Measurements from ENCODE around the gene TXN2. TPM values are rescaled to one million over a fixed set of nuclear protein-coding genes. Genes with fewer than 3 reads are reported as not detected.
"Not testable (repeated sequence)": the region's sequence is repeated elsewhere in the genome, so short reads cannot be mapped to it uniquely, and the experiment has no call there.

Gene TXN2
- total RNA-seq, 2 experiments from 2014 or later = 26.4 to 26.5 TPM

DNA sequence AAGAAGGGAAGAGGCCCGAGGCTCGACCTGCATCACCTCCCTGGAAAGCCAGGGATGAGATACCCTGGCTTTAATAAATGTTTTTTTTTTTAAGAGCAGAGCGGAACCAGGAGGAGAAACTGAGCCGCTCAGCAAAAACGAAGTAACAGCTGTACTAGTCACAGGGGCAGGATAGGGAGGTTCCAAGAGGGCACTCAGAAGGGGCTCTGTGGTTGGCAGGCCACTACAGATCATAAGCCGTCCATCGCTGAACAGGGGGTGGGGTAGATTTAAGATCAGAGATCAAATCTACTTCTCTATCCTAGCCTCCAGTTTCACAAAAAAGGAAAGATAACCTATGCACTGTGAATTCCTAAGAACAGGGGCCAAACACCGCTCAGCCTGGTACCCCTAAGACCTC is 46.9 kb upstream of the TXN2 start:
- peaks cover 19% of the 10 kb centered on the region for H3K4me1 ChIP-seq (ENCODE audit: insufficient read depth, low read length)
- TF ChIP-seq CTCF (IDR thresholded peaks at IDR 0.05) = no peak
- intact Hi-C loops (cut with DNase I, micrococcal nuclease) = loop anchor here (2.0 to 10.0 kb wide), 4 partner anchors 18 to 1224 kb away; partner anchors contain the start of genes FOXRED2 (in 1 of the 2) and IFT27 (in 1 of the 2)
- no peak for ATAC-seq (ENCODE audit: poor library complexity)
- Mint-ChIP-seq H3K27me3 (no peaks in the 10 kb centered on the region), H3K4me1 (ENCODE audit: low read depth) (peaks cover 26% of the 10 kb centered on the region), H3K4me3 (peak overlapping the region; percentile 92), H3K36me3 (ENCODE audit: low read depth) (peaks cover 56% of the 10 kb centered on the region), H3K9me3 (no peaks in the 10 kb centered on the region), H3K27ac (peak overlapping the region; percentile 93)
- peak overlapping the region; percentile 87 to 94 for H3K27ac ChIP-seq (ENCODE audit: low read depth in 1 of 2, low read length in 2 of 2)
- peaks cover 38% of the 10 kb centered on the region for H3K36me3 ChIP-seq (ENCODE audit: insufficient read depth, low read length)
- peaks cover 0 to 2% of the 10 kb centered on the region in 2 experiments for H3K27me3 ChIP-seq (ENCODE audit: control insufficient read depth in 1 of 2, insufficient read depth in 2 of 2, low read length in 2 of 2)
- CTCF ChIA-PET = interaction anchor here (0.7 to 1.4 kb wide), 2 partner anchors 17 to 19 kb away, joined by 3 to 4 read pairs; no protein-coding TSS in a partner anchor
- DNase-seq = peak in 2 of 14 experiments; percentile 17 to 49
- POLR2A ChIA-PET = interaction anchor here (0.7 to 2.9 kb wide), 6 partner anchors 18 to 1229 kb away, joined by 3 to 27 read pairs (median 10); partner anchors contain the start of genes FOXRED2, IFT27, TOM1 and TXN2
- H3K4me3 ChIP-seq (ENCODE audit: low read length) = peak overlapping the region; percentile 95
- peaks cover 0 to 3% of the 10 kb centered on the region in 2 experiments for H3K9me3 ChIP-seq (ENCODE audit: control insufficient read depth in 1 of 2, insufficient read depth in 1 of 2, low read length in 2 of 2)

GRCh38 chr22:36522662-36523061 is 41.2 kb upstream of the TXN2 start:
- Histone ChIP-seq H3K4me1 (ENCODE audit: insufficient read depth, low read length) (peaks cover under 1% of the 10 kb centered on the region), H3K27ac (ENCODE audit: low read depth in 1 of 2, low read length in 2 of 2) (no peak overlapping the region), H3K4me3 (ENCODE audit: low read length) (no peak overlapping the region), H3K9me3 (ENCODE audit: control insufficient read depth in 1 of 2, insufficient read depth in 1 of 2, low read length in 2 of 2) (peaks cover 0 to 9% of the 10 kb centered on the region in 2 experiments), H3K27me3 (ENCODE audit: control insufficient read depth in 1 of 2, insufficient read depth in 2 of 2, low read length in 2 of 2) (peaks cover 0 to 2% of the 10 kb centered on the region in 2 experiments), H3K36me3 (ENCODE audit: insufficient read depth, low read length) (peaks cover 94% of the 10 kb centered on the region)
- H3K36me3 Mint-ChIP-seq (ENCODE audit: low read depth) = peaks cover 99% of the 10 kb centered on the region
- CTCF ChIA-PET = no interaction called here
- POLR2A ChIA-PET = no interaction called here
- DNase-seq (no peak), ATAC-seq (ENCODE audit: poor library complexity) (no peak)
- no peak overlapping the region for H3K4me3 Mint-ChIP-seq
- intact Hi-C loops (cut with DNase I, micrococcal nuclease) = loop anchor here in 1 of 2 experiments (10.0 kb wide), 1 partner anchor 1218 kb away; no protein-coding TSS in a partner anchor
- H3K27me3 Mint-ChIP-seq = no peaks in the 10 kb centered on the region
- H3K9me3 Mint-ChIP-seq = no peaks in the 10 kb centered on the region
- H3K4me1 Mint-ChIP-seq (ENCODE audit: low read depth) = peaks cover 9% of the 10 kb centered on the region
- no peak overlapping the region for H3K27ac Mint-ChIP-seq
- no peak for TF ChIP-seq CTCF (IDR thresholded peaks at IDR 0.05)

DNA sequence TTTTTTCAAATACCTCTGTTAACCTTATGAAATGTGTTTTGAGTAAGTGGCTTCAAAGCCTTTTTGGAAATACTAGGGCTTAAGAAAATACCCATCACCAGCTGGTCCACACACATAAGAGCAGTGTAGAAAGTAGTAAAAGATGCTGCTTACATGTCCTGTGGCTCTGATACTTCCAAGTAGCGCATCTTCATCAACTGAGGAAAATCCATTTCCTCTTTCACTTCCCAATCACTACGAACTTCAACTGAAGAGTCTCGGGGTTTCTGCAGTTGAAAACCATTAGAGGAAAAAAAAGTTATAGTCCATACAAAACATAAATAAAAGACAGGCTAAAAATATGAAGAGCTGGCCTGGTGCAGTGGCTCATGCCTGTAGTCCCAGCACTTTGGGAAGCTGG is 39.0 kb upstream of the TXN2 start:
- Histone ChIP-seq H3K4me1 (ENCODE audit: insufficient read depth, low read length) (no peaks in the 10 kb centered on the region), H3K4me3 (ENCODE audit: low read length) (no peak overlapping the region), H3K9me3 (ENCODE audit: control insufficient read depth in 1 of 2, insufficient read depth in 1 of 2, low read length in 2 of 2) (peaks cover 0 to 9% of the 10 kb centered on the region in 2 experiments), H3K27me3 (ENCODE audit: control insufficient read depth in 1 of 2, insufficient read depth in 2 of 2, low read length in 2 of 2) (peaks cover 0 to 2% of the 10 kb centered on the region in 2 experiments), H3K36me3 (ENCODE audit: insufficient read depth, low read length) (peaks cover 99% of the 10 kb centered on the region), H3K27ac (ENCODE audit: low read depth in 1 of 2, low read length in 2 of 2) (no peak overlapping the region)
- DNase-seq (no peak), ATAC-seq (ENCODE audit: poor library complexity) (no peak)
- POLR2A ChIA-PET = no interaction called here
- H3K4me1 Mint-ChIP-seq (ENCODE audit: low read depth) = no peaks in the 10 kb centered on the region
- intact Hi-C loops (cut with DNase I, micrococcal nuclease) = loop anchor here in 1 of 2 experiments (10.0 kb wide), 1 partner anchor 1216 kb away; no protein-coding TSS in a partner anchor
- no peak overlapping the region for H3K4me3 Mint-ChIP-seq
- CTCF ChIA-PET = no interaction called here
- H3K9me3 Mint-ChIP-seq = no peaks in the 10 kb centered on the region
- no peaks in the 10 kb centered on the region for H3K27me3 Mint-ChIP-seq
- no peak overlapping the region for H3K27ac Mint-ChIP-seq
- peaks cover 100% of the 10 kb centered on the region for H3K36me3 Mint-ChIP-seq (ENCODE audit: low read depth)
- TF ChIP-seq CTCF (IDR thresholded peaks at IDR 0.05) = no peak

- not testable (repeated sequence) for H3K4me3 Mint-ChIP-seq
Measured at GRCh38 chr22:36519906-36520305, 38.5 kb upstream of the TXN2 start.

More at GRCh38 chr22:36519906-36520305, 38.5 kb upstream of the TXN2 start:
- H3K27me3 ChIP-seq (ENCODE audit: control insufficient read depth in 1 of 2, insufficient read depth in 2 of 2, low read length in 2 of 2); H3K9me3 ChIP-seq (ENCODE audit: control insufficient read depth in 1 of 2, insufficient read depth in 1 of 2, low read length in 2 of 2); POLR2A ChIA-PET; H3K27ac ChIP-seq (ENCODE audit: low read depth in 1 of 2, low read length in 2 of 2); H3K4me3 ChIP-seq (ENCODE audit: low read length); H3K4me1 ChIP-seq (ENCODE audit: insufficient read depth, low read length); H3K27me3 Mint-ChIP-seq; CTCF ChIA-PET; H3K27ac Mint-ChIP-seq; DNase-seq; ATAC-seq (ENCODE audit: poor library complexity); H3K9me3 Mint-ChIP-seq; H3K4me1 Mint-ChIP-seq (ENCODE audit: low read depth): not testable (repeated sequence)
- peaks cover 100% of the 10 kb centered on the region for H3K36me3 Mint-ChIP-seq (ENCODE audit: low read depth)
- peaks cover 99% of the 10 kb centered on the region for H3K36me3 ChIP-seq (ENCODE audit: insufficient read depth, low read length)
- intact Hi-C loops (cut with DNase I, micrococcal nuclease) = loop anchor here in 1 of 2 experiments (10.0 kb wide), 1 partner anchor 1215 kb away; no protein-coding TSS in a partner anchor

Measured in CD4-positive, alpha-beta T cell (primary cell).